Stimulated activated naive CD8-positive, alpha-beta T cell treated with anti-CD3 and anti-CD28 coated beads, Interleukin-15, Interleukin-2, amounts not matched to agents 100 ng/mL and 50 ng/mL, for 24 hours (primary cell): ENCODE data around the gene MSI2.
A peak's percentile ranks its signal among the peaks of the same experiment; 100 is the strongest.

Experiments used
- H3K27ac Mint-ChIP-seq: one replicate; pipeline ENCODE4 v1.8.0; 2021; ENCODE audit warnings: mild to moderate bottlenecking, mixed read lengths
- H3K27me3 Mint-ChIP-seq: one replicate; pipeline ENCODE4 v1.8.0; 2021; ENCODE audit warnings: mixed read lengths
- H3K36me3 Mint-ChIP-seq: one replicate; pipeline ENCODE4 v1.8.0; 2021; ENCODE audit warnings: low read depth, mixed read lengths
- H3K4me1 Mint-ChIP-seq: one replicate; pipeline ENCODE4 v1.8.0; 2021; ENCODE audit warnings: low read depth, mixed read lengths
- H3K4me3 Mint-ChIP-seq: one replicate; pipeline ENCODE4 v1.8.0; 2021; ENCODE audit warnings: mild to moderate bottlenecking, mixed read lengths
- H3K9me3 Mint-ChIP-seq: one replicate; pipeline ENCODE4 v1.8.0; 2021; ENCODE audit warnings: mixed read lengths

MSI2 gene

DNA sequence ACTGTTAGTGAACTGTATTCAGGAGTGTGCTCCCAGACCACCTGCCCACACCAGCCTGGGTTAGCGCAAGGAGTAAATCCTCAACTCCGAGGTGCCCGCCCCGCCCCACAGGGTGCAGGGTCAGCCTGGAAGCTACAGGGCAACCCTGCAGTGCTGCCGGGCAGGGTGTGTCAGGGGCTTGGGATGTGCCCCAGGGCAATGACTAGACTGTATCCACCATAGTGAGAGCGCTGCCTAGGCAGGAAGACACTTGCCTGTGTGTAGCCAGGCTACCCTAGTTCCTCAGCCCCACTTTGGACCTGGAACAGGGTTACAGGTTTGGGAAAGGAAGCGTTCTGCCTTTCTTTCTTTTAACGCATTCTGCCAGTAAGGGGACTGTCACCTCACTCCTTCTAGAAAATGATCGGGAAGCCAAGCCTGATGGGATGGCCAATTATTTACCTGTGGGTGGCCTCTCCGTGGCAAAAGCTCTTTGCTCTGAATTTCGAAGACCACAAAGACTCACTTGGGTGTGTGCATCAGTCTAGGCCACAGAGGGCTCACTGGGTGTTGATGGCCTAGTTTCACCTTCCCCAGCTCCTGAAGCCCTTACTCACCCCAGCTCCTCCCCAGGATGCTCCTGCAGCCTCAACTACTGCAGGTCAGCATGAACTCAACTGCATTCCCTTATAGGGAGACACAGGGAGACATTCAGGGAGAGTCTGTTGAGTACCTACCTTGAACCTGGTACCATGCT, 397.9 kb downstream of the MSI2 start:
- Mint-ChIP-seq H3K4me1 (peaks cover 11% of the 10 kb centered on the region), H3K27ac (no peak overlapping the region), H3K36me3 (peaks cover 13% of the 10 kb centered on the region), H3K4me3 (no peak overlapping the region), H3K9me3 (no peaks in the 10 kb centered on the region), H3K27me3 (no peaks in the 10 kb centered on the region)

GRCh38 chr17:57655553-57655952, 399.2 kb downstream of the MSI2 start:
- Mint-ChIP-seq H3K27me3 (no peaks in the 10 kb centered on the region), H3K9me3 (no peaks in the 10 kb centered on the region), H3K4me1 (peaks cover 3% of the 10 kb centered on the region), H3K4me3 (no peak overlapping the region), H3K36me3 (peaks cover 13% of the 10 kb centered on the region), H3K27ac (no peak overlapping the region)

DNA sequence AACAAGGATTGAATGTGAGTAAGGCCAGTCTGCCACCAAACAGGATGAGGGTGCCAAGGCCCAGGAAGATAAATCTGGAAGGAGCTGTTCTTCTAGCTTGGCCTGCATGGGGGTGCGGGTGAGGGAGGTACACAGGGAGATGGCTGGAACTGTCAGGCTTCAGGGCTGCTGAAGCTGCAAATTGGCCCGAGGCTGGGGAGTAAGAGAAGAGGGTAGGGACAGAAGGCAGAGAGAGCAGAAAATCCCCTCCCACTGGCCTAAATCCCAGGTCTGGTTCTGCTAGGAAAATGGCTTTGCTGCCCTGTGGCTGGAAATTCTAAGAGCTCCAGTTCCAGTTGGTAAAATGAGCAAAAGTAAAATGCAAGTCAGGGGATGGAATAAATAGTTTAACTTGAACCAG, 400.9 kb downstream of the MSI2 start:
- Mint-ChIP-seq H3K27ac (no peak overlapping the region), H3K36me3 (peaks cover 13% of the 10 kb centered on the region), H3K9me3 (no peaks in the 10 kb centered on the region), H3K4me3 (no peak overlapping the region), H3K27me3 (no peaks in the 10 kb centered on the region), H3K4me1 (no peaks in the 10 kb centered on the region)

DNA sequence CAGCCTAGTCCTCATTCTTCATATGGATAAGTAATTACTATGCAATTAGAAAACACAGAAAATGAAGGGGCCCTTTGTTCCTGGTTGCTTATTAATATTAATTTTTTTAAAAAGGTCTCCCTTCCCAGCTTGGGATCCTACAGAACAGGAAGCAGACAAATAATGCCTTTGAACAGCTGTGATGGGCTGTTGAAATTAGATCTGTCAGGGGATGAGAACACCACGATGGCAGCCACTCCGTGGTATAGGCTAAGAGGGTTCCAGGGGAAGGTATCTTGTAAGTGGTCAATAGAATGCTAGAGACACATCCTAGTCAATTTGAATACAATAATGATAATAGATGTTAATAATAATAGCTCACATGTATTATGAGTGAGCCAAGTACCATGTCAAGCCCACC, 405.7 kb downstream of the MSI2 start:
- H3K9me3 Mint-ChIP-seq = no peaks in the 10 kb centered on the region
- H3K36me3 Mint-ChIP-seq = peaks cover under 1% of the 10 kb centered on the region
- no peak overlapping the region for H3K27ac Mint-ChIP-seq
- no peaks in the 10 kb centered on the region for H3K27me3 Mint-ChIP-seq
- no peak overlapping the region for H3K4me3 Mint-ChIP-seq
- peaks cover 14% of the 10 kb centered on the region for H3K4me1 Mint-ChIP-seq

DNA sequence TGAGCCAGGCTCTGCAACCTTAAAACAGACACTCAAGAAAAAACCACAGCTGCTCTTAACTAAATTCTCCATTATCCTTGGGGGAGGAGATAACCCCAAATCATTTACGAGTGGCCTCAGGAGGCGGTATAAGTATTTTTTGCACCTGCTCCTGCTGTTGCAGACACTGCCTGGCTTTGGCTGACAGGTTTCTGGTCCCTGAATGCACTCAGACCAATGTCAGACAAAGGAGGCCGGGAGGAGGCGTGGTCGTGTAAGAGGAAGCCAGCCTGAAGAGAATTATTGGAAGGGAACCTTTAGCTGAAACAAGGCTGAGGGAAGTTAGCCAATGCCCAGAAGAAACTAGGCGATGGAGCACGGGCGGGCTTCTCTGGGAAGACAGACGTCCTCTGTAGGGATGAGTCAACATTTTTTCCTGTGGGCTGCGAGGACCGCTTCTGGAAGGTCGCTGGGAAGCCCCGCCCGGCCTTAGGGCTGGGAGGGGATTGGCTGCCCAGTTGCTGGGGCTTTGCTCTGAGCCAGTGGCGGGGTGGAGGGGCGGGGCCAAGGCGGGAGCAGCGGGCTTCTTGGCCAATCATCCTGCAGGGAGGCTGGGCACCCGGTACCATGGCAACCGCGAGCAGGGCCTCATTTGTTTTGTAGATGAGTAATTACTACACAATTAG, 406.5 kb downstream of the MSI2 start:
- Mint-ChIP-seq H3K27ac (no peak overlapping the region), H3K9me3 (no peaks in the 10 kb centered on the region), H3K27me3 (no peaks in the 10 kb centered on the region), H3K4me1 (peaks cover 14% of the 10 kb centered on the region), H3K36me3 (no peaks in the 10 kb centered on the region), H3K4me3 (no peak overlapping the region)

DNA sequence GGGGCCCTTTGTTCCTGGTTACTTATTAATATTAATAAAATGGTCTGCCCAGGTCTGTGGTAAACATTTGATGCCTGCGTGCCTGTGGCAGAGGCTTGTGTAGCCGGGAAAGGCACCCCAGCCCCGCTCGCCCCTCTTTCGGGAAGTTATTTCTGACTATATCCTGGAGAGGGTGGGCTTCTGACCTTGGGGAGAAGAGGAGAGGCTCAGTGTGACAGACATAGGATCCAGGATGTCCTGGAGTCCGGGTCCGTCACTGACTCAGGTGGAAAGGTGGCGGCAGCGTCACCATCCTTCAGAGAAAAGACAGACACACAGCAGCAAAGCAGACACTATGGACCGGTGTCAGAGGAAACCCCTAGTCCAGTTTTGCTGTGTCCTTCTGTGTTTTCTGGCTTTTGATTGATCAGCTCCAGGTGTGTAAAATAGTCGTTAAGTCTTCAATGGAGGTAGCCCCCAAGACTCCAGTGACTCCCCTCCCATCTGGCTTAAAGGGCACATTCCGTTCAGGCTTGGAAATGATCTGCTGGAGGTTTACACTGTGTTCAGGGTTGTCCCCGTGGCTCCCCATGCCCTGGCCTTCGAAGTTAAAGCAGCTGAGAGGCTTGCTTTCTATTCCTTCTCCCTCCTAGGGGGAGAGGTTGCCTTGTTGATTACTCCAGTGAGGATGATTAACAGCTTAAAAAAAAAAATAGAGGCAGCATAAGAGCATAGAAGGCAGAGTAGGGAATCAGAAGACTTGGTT, 407.2 kb downstream of the MSI2 start:
- Mint-ChIP-seq H3K4me3 (no peak overlapping the region), H3K36me3 (no peaks in the 10 kb centered on the region), H3K4me1 (peaks cover 18% of the 10 kb centered on the region), H3K27ac (no peak overlapping the region), H3K9me3 (no peaks in the 10 kb centered on the region), H3K27me3 (no peaks in the 10 kb centered on the region)

GRCh38 chr17:57665128-57665527, 408.8 kb downstream of the MSI2 start:
- H3K27ac Mint-ChIP-seq = no peak overlapping the region
- no peaks in the 10 kb centered on the region for H3K9me3 Mint-ChIP-seq
- H3K4me3 Mint-ChIP-seq = no peak overlapping the region
- H3K27me3 Mint-ChIP-seq = no peaks in the 10 kb centered on the region
- peaks cover 22% of the 10 kb centered on the region for H3K4me1 Mint-ChIP-seq
- H3K36me3 Mint-ChIP-seq = peaks cover 8% of the 10 kb centered on the region

GRCh38 chr17:57665696-57666095, 409.4 kb downstream of the MSI2 start:
- no peak overlapping the region for H3K27ac Mint-ChIP-seq
- no peaks in the 10 kb centered on the region for H3K9me3 Mint-ChIP-seq
- no peak overlapping the region for H3K4me3 Mint-ChIP-seq
- no peaks in the 10 kb centered on the region for H3K27me3 Mint-ChIP-seq
- H3K36me3 Mint-ChIP-seq = peaks cover 8% of the 10 kb centered on the region
- H3K4me1 Mint-ChIP-seq = peaks cover 28% of the 10 kb centered on the region

DNA sequence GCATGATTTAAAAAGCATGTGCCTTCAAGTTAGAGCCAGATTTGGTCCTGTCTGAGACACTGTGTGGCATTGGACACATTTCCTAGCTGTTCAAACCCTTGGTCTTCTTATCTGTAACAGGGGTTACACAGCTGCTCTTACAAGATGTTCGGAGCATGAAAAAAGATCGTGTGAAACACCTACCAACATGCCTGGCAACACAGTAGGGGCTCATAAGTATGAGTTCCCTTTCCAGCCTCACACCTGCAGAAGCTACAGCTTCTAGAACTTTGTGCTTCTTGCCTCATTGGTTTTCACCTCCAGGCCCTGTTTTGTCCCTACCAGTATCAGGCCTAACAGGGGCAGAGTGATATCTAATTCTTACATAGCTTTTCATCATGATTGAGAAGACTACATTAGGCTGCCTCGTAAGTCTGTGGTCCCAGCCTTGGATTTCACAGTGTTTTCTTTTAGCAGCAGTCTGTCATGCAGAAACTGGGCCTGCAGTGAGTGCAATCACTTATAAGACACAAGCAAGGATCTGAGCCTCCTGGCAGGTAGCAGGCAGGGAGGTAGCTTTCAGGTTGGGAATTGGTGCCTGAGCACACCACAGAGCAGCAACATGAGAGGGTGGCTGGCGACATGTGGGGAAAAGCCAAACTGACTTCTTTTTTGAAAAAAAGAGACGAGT, 410.0 kb downstream of the MSI2 start:
- Mint-ChIP-seq H3K27ac (peak overlapping the region; percentile 16), H3K27me3 (no peaks in the 10 kb centered on the region)

GRCh38 chr17:57666946-57667345, 410.6 kb downstream of the MSI2 start:
- Mint-ChIP-seq H3K27ac (no peak overlapping the region), H3K4me1 (peaks cover 40% of the 10 kb centered on the region), H3K36me3 (peaks cover 8% of the 10 kb centered on the region), H3K9me3 (no peaks in the 10 kb centered on the region), H3K27me3 (no peaks in the 10 kb centered on the region), H3K4me3 (no peak overlapping the region)

More for the DNA sequence above, 410.0 kb downstream of the MSI2 start:
- Mint-ChIP-seq H3K4me3 (no peak overlapping the region), H3K4me1 (peaks cover 34% of the 10 kb centered on the region), H3K9me3 (no peaks in the 10 kb centered on the region), H3K36me3 (peaks cover 8% of the 10 kb centered on the region)

DNA sequence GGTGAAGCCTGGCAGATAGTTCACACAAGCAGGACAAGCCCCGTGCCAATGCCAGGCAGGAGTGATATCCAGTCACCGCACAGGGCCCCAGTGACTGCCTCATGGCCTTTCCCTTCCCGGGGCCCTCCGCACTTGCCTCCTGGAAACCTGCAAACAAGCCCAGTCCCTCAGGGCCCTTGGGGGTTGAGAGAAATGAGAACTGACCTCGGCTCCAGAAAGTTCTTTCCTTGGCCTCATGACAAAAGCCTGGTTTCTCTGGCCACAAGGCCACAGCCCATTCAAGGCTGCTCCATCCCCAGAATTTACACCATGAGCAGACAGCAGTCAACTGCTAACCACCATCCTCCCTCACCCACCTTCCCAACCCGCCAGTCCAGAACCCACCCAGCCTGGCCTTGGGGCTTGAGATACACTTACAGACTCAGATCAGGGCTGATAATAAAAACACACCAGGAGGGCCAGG, 411.2 kb downstream of the MSI2 start:
- H3K36me3 Mint-ChIP-seq = peaks cover 8% of the 10 kb centered on the region
- H3K4me1 Mint-ChIP-seq = peaks cover 46% of the 10 kb centered on the region
- no peak overlapping the region for H3K4me3 Mint-ChIP-seq
- H3K27me3 Mint-ChIP-seq = no peaks in the 10 kb centered on the region
- peak overlapping the region; percentile 14 for H3K27ac Mint-ChIP-seq
- H3K9me3 Mint-ChIP-seq = no peaks in the 10 kb centered on the region

GRCh38 chr17:57668332-57668731, 412.0 kb downstream of the MSI2 start:
- H3K27ac Mint-ChIP-seq = no peak overlapping the region
- peaks cover 53% of the 10 kb centered on the region for H3K4me1 Mint-ChIP-seq
- H3K4me3 Mint-ChIP-seq = no peak overlapping the region
- no peaks in the 10 kb centered on the region for H3K27me3 Mint-ChIP-seq
- H3K36me3 Mint-ChIP-seq = peaks cover 8% of the 10 kb centered on the region
- no peaks in the 10 kb centered on the region for H3K9me3 Mint-ChIP-seq

DNA sequence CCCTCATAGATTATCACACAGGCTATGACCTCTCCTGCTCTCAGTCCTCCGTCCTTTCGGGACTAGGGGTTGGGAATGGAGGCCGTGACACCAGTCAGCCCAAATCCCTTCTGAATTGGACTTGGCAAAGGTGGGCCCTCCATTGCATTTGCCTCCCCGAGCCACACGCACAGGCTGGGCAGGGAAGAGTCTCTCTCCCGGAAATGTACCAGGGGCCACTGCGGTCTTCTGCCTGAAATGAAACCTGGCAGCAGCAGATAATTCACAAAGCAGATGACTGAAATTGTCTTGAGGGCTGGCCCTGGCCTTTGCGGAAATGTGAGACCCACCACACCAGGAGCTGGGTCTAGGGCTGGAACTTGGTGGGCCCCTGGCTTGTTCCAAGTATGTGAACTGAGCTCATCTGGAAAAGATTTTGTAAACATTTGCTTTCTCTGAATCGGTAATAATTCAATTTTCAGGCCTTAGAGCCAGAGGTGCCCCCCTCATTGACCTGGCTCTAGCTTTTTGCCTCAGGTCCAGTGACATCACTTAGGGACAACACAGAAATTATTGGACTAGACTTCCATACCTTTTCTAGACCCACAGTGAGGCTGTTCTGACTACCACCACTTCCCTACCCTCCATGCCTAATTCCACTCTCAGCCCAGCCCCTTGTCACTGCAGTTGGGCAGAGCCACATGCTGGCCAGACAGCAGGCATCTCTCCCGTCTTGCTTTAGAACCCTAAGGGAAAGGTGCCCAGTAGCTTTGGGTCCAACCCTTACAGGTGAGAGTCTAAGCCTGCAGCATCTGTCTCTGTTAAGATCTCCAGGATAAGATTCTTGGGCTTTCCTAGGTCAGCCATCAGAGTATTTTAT, 413.6 kb downstream of the MSI2 start:
- H3K36me3 Mint-ChIP-seq = peaks cover 8% of the 10 kb centered on the region
- H3K27ac Mint-ChIP-seq = peak overlapping the region; percentile 40
- no peaks in the 10 kb centered on the region for H3K27me3 Mint-ChIP-seq
- no peak overlapping the region for H3K4me3 Mint-ChIP-seq
- no peaks in the 10 kb centered on the region for H3K9me3 Mint-ChIP-seq
- peaks cover 45% of the 10 kb centered on the region for H3K4me1 Mint-ChIP-seq
